HUES6 (cell line): ENCODE data around the gene ABHD16A.

ENCODE experiments used
- H3K27ac ChIP-seq: 2 replicates; pipeline ENCODE4 v1.7.0; 2013; ENCODE audit warnings: low read depth, mild to moderate bottlenecking, low read length, inconsistent platforms
- H3K27me3 ChIP-seq: 2 replicates; pipeline ENCODE4 v1.6.1; 2013; ENCODE audit warnings: low read length; ENCODE audit not compliant: control insufficient read depth, insufficient read depth
- H3K36me3 ChIP-seq: 2 replicates; pipeline ENCODE4 v1.6.1; 2013; ENCODE audit warnings: low read length; ENCODE audit not compliant: control insufficient read depth, insufficient read depth
- H3K4me1 ChIP-seq: 2 replicates; pipeline ENCODE4 v1.6.1; 2013; ENCODE audit warnings: low read length; ENCODE audit not compliant: control insufficient read depth, insufficient read depth
- H3K4me3 ChIP-seq: 2 replicates; pipeline ENCODE4 v1.5.1; 2013; ENCODE audit warnings: low read depth, low read length
- H3K9ac ChIP-seq: one replicate; pipeline ENCODE4 v1.6.1; 2013; ENCODE audit warnings: mild to moderate bottlenecking, low read length
- H3K9me3 ChIP-seq: 2 replicates; pipeline ENCODE4 v1.6.1; 2013; ENCODE audit warnings: low read depth, low read length; ENCODE audit not compliant: control insufficient read depth, insufficient read depth

Gene ABHD16A

GRCh38 chr6:31657406-31658157 is 45.5 kb downstream of the ABHD16A start:
- Histone ChIP-seq H3K9ac (no peak overlapping the region), H3K36me3 (peaks cover 19% of the 10 kb centered on the region), H3K27me3 (no peaks in the 10 kb centered on the region), H3K4me3 (no peak overlapping the region), H3K9me3 (no peaks in the 10 kb centered on the region), H3K27ac (no peak overlapping the region), H3K4me1 (peaks cover 9% of the 10 kb centered on the region)

- H3K36me3 ChIP-seq, result peaks cover 14% of the 10 kb centered on the region
- no peak within 1 kb of the TSS for H3K27ac ChIP-seq
- H3K9ac ChIP-seq, result no peak within 1 kb of the TSS
- no peaks in the 10 kb centered on the region for H3K9me3 ChIP-seq
- H3K4me3 ChIP-seq, result no peak within 1 kb of the TSS
- H3K27me3 ChIP-seq, result no peaks in the 10 kb centered on the region
- peaks cover 4% of the 10 kb centered on the region for H3K4me1 ChIP-seq
These were observed 47.5 kb downstream of the ABHD16A start, which contains the start of gene APOM for GRCh38 chr6:31655349-31656237. APOM (plus strand) TSS chr6:31655894; CDS start chr6:31655967, 73 bp downstream.

GRCh38 chr6:31654574-31655348 is 48.4 kb downstream of the ABHD16A start:
- H3K27me3 ChIP-seq, result no peaks in the 10 kb centered on the region
- H3K9me3 ChIP-seq, result no peaks in the 10 kb centered on the region
- H3K4me3 ChIP-seq, result no peak overlapping the region
- H3K9ac ChIP-seq, result no peak overlapping the region
- H3K4me1 ChIP-seq, result peaks cover 4% of the 10 kb centered on the region
- H3K27ac ChIP-seq, result no peak overlapping the region
- peaks cover 18% of the 10 kb centered on the region for H3K36me3 ChIP-seq

- no peaks in the 10 kb centered on the region for H3K4me1 ChIP-seq
- peak overlapping the region; percentile 98 for H3K27ac ChIP-seq
- no peaks in the 10 kb centered on the region for H3K9me3 ChIP-seq
- H3K9ac ChIP-seq, result peak overlapping the region; percentile 98
- H3K36me3 ChIP-seq, result peaks cover 35% of the 10 kb centered on the region
- no peaks in the 10 kb centered on the region for H3K27me3 ChIP-seq
- peak overlapping the region; percentile 85 for H3K4me3 ChIP-seq
These were observed 50.0 kb downstream of the ABHD16A start for GRCh38 chr6:31652925-31653724.

- H3K4me3 ChIP-seq, result peak overlapping the region; percentile 85
- no peaks in the 10 kb centered on the region for H3K9me3 ChIP-seq
- H3K27ac ChIP-seq, result no peak overlapping the region
- H3K36me3 ChIP-seq, result peaks cover 38% of the 10 kb centered on the region
- H3K4me1 ChIP-seq, result no peaks in the 10 kb centered on the region
- H3K27me3 ChIP-seq, result no peaks in the 10 kb centered on the region
- peak overlapping the region; percentile 98 for H3K9ac ChIP-seq
These were observed 51.4 kb downstream of the ABHD16A start for GRCh38 chr6:31651602-31652191.

- peaks cover 92% of the 10 kb centered on the region for H3K36me3 ChIP-seq
These were observed 57.8 kb downstream of the ABHD16A start for GRCh38 chr6:31645325-31645724.

GRCh38 chr6:31643818-31644454 is 59.2 kb downstream of the ABHD16A start:
- Histone ChIP-seq H3K36me3 (peaks cover 94% of the 10 kb centered on the region), H3K27me3 (no peaks in the 10 kb centered on the region), H3K9ac (no peak overlapping the region), H3K4me3 (no peak overlapping the region), H3K27ac (no peak overlapping the region), H3K9me3 (no peaks in the 10 kb centered on the region), H3K4me1 (no peaks in the 10 kb centered on the region)

More at GRCh38 chr6:31645325-31645724, 57.8 kb downstream of the ABHD16A start:
- Histone ChIP-seq H3K4me3 (no peak overlapping the region), H3K9me3 (no peaks in the 10 kb centered on the region), H3K4me1 (no peaks in the 10 kb centered on the region), H3K27ac (no peak overlapping the region), H3K27me3 (no peaks in the 10 kb centered on the region), H3K9ac (no peak overlapping the region)

GRCh38 chr6:31642798-31643570 is 60.1 kb downstream of the ABHD16A start:
- no peak overlapping the region for H3K9ac ChIP-seq

GRCh38 chr6:31641370-31641769 is 61.8 kb downstream of the ABHD16A start:
- Histone ChIP-seq H3K9ac (no peak overlapping the region), H3K9me3 (no peaks in the 10 kb centered on the region), H3K36me3 (peaks cover 94% of the 10 kb centered on the region), H3K4me3 (no peak overlapping the region), H3K4me1 (no peaks in the 10 kb centered on the region), H3K27me3 (no peaks in the 10 kb centered on the region), H3K27ac (no peak overlapping the region)

More at GRCh38 chr6:31642798-31643570, 60.1 kb downstream of the ABHD16A start:
- no peaks in the 10 kb centered on the region for H3K27me3 ChIP-seq
- no peaks in the 10 kb centered on the region for H3K4me1 ChIP-seq
- H3K27ac ChIP-seq, result no peak overlapping the region
- peaks cover 91% of the 10 kb centered on the region for H3K36me3 ChIP-seq
- no peaks in the 10 kb centered on the region for H3K9me3 ChIP-seq
- no peak overlapping the region for H3K4me3 ChIP-seq
